Posterior vena cava (tissue), 2 donors: ENCODE measurements around the gene ACTG2. TPM values are rescaled to one million over a fixed set of nuclear protein-coding genes. Genes with fewer than 3 reads are reported as not detected.

Experiments used
- DNase-seq: peaks from one replicate; pipeline ENCODE4 v3.0.0-alpha.2; 2020; ENCODE audit warnings: low spot score
- intact Hi-C, 2 donors: fragments of 100-400 bp; cut with DNase I; formaldehyde crosslinking; loops; one replicate each; pipeline versions ENCODE4 v1.14.1 to v1.14.2; 2022 to 2023
- total RNA-seq, 2 donors: library from RNA; stranded (reverse); fragmentation: NEBNext Ultra II Directional; extraction: Animal tissue kit (Norgen Biotek cat#: 25700); gene quantifications; one replicate each; pipeline ENCODE4 v1.2.1, GENCODE V29; 2021
- donor health status: DM: yes; HTN: yes; CAD: no.
- donor health status: DM: yes; HTN: yes; CAD: no.

ACTG2 gene
- total RNA-seq, 2 donors from 2014 or later: 2,422 to 4,458 TPM

DNA sequence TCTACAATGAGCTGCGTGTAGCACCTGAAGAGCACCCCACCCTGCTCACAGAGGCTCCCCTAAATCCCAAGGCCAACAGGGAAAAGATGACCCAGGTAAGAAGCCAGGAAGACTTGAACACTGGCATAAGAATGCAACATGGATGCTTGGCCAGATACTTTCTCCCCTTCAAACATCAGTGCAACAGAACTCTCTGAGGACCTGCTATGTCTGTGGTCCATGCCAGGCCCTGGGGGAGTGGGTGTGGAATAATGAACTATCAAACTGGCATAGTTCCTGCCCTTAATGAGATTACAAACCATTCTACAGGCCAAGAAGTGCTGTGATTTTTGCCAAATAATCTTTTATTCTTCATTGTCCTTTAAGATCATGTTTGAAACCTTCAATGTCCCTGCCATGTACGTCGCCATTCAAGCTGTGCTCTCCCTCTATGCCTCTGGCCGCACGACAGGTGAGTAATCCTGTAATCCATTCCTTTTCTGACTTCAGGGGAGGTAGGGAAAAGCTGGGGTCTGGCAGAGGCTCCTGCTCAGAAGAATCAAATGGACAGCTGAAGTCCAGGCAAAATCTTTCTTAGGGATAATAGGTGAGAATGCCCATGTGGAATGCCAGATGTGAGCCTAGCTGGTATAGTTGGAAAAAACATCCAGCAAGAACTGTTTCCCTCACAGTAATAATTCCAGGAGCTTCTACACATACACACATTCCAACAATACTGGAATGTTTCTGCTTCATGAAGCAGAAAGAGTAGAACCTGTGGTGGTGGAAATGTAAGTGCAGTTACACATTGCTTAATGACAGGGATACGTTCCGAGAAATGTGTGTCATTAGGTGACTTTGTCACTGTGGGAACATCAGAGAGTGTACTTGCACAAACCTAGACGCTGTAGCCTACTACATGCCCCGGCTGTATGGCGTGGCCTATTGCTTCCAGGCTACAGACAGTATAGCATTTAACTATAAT lies 16.2 kb downstream of the ACTG2 start:
- no peak for DNase-seq

DNA sequence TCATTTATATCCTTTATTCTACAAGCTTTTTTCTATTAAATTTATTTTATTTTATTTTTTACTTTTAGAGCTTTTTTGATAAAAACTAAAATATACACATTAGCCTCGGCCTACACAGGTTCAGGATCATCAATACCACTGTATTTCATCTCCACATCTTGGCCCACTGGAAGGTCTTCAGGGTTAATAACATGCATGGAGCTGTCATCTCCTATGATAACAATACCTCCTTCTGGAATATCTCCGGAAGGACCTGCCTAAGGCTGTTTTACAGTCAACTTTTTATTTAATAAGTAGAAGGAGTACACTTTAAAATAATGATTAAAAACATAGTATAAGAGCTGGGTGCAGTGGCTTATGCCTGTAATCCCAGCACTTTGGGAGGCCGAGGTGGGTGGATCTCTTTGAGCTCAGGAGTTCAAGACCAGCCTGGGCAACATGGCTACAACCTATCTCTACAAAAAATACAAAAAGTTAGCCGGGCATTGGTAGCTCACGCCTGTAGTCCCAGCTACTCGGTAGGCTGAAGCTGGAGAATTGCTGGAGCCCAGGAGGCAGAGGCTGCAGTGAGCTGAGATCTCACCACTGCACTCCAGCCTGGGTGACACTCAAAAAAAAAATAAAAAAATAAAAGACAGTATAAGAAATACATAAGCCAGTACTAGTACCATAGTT lies 18.2 kb downstream of the ACTG2 start:
- intact Hi-C loops: no loop called here
- no peak for DNase-seq

More for the DNA sequence above, 16.2 kb downstream of the ACTG2 start:
- intact Hi-C loops: no loop called here

DNA sequence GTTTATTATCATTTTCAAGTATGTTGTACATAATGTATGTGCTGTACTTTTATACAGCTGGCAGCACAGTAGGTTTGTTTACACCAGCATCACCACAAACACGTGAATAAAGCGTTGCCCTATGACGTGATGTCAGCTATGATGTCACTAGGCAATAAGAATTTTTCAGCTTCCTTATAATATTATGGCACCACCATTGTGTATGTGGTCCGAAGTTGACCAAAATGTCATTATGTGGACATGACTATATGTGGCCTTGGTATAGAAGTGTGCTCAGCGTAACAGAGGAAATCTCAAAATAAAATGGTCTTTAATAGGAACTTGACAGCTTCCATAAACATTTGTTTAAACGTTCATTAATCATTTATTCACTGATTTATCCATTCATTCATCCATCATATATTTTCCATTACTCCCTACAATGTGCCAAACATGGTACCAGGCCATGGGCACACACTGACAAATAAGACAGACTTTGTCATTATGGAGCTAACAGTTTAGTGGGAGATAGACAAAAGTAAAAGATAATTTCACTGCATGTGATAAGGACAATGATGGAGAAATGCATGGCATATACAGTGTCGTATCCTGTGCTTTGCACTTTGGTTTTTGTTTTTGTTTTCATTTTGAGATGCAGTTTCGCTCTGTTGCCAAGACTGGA lies 18.9 kb downstream of the ACTG2 start:
- no peak for DNase-seq
- intact Hi-C loops: no loop called here

DNA sequence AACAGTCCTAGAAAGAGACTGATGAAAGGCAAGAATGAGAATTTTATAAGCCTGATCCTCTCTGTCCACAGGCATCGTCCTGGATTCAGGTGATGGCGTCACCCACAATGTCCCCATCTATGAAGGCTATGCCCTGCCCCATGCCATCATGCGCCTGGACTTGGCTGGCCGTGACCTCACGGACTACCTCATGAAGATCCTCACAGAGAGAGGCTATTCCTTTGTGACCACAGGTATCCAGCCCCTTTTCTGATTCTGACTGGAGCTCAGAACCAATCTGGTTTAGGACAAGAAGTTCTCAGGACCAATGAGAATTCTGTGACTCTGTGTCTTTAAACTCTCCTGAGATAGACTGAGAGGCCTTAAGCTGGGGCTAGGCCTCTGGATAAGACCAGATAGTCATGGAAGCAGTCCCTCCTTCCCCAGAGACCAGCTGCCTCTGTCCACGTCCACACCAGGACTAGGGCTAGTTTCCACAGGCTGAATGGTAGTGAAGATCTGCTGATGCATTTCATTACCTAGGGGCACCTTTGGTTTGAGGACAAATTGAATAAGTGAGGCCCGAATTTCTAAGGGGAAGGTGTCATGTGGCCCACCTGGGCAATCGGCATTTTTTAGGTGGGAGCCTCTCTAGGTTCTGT lies 20.7 kb downstream of the ACTG2 start:
- DNase-seq: no peak
- intact Hi-C loops: no loop called here

DNA sequence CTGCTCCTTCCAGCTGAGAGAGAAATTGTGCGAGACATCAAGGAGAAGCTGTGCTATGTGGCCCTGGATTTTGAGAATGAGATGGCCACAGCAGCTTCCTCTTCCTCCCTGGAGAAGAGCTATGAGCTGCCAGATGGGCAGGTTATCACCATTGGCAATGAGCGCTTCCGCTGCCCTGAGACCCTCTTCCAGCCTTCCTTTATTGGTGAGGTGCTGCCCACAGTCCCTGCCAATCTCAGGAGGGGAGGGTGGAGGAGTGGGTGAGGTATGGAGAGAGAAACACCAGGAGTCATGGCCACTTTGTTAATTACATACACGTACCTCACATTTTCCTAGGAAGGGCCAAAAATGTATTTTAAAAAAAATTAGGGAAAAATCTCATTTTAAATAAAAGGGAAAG lies 21.9 kb downstream of the ACTG2 start:
- DNase-seq: no peak
- intact Hi-C loops: no loop called here

DNA sequence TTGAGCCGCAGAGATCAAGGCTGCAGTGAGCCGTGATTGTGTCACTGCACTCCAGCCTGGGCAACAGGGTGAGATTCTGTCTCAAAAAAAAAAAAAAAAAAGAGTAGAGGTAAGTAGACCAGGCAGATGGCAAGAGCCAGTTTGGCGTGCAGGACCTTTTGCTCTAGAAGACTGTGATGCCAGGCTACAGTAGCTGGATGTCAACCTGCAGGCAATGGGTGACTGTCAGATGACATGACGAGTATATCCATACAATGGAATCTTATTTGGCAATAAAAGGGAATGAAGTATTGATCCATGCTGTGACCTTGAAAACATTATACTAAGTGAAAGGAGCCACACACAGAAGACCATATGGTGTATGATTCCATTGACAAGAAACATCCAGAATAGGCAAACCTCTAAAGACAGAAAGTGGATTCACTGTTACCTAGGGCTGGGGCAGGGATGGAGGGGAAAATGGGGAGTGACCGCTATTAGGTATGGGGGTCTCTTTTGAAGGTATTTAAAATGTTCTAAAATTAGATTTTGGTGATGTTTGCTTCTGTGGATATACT lies 22.7 kb downstream of the ACTG2 start:
- intact Hi-C loops: no loop called here
- no peak for DNase-seq

DNA sequence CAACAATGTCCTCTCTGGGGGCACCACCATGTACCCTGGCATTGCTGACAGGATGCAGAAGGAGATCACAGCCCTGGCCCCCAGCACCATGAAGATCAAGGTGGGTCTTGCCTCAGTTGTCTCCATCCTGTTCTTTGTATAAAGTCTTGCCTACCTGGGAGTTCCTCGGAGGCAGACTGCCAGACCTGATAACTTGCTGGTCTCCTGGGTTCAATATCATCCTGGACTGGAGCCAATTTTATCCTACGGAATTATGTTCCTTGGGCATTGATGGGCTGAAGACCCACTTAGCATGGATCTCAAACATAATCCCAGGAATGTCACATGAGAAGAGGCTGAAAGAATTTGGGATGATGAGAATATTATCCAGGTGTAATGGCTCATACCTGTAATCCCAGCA lies 23.9 kb downstream of the ACTG2 start:
- no peak for DNase-seq
- intact Hi-C loops: no loop called here

DNA sequence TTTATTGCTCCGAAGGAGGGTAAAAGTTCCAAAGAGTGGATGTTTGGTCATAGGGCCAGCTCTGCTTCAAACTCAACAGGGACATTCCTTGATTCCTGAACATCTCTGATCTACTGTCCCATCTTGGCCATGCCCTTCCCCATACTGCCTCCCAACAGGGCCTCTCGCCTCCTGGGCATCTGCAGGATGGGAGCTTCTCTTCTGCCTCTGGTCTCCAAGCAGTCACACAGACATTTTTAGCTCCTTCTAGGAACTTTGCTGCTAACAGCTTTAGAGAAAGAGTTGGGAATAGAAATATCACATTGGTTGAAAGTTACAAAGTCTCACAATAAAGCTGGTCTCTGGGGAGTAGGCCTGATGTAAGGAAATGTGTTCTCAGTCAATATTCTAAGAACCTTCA lies 24.5 kb downstream of the ACTG2 start:
- intact Hi-C loops: no loop called here
- DNase-seq: no peak

DNA sequence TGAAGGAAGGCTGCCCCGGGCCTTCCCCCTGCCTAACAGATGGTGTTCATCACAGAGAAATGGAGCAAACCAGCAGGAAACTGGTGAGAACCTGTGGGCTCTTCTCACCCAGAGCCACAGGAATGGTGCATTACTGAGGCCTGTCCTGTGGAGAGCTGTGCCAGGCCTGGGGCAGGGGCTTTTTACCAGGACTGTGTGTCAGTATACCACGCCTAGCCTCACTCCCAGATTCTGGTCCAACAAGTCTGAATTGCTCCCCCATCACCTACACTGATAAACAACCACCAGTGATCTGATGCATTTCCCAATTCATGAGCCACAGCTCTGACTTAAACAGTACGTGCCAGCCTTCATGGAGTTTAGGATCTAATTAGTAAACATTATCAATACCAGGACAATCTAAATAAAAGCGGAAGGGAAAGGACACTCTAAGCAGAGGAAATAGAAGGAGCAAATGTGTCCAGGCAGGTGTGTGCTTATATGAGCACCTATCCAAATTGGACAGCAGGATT lies 24.9 kb downstream of the ACTG2 start:
- intact Hi-C loops: no loop called here

DNA sequence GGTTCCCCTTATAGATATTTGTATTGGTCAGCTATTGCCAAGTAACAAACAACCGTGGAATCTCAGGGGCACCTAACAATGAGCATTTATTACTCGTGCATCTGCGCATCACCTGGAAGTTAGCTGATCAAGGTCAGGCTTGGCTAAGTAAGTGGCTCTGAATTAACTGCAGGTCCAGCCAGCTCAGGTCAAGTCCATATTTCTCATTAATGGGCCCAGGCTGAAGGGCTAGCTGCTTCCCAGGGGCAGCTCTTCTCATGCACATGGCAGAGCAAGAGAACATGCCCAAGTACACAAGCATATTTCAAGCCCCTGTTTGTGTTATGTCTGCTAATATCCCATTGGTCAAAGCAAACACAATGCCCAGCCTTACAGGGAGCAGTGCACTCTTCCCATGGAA lies 26.0 kb downstream of the ACTG2 start:
- no peak for DNase-seq
- intact Hi-C loops: no loop called here

More for the DNA sequence above, 24.9 kb downstream of the ACTG2 start:
- DNase-seq: no peak

DNA sequence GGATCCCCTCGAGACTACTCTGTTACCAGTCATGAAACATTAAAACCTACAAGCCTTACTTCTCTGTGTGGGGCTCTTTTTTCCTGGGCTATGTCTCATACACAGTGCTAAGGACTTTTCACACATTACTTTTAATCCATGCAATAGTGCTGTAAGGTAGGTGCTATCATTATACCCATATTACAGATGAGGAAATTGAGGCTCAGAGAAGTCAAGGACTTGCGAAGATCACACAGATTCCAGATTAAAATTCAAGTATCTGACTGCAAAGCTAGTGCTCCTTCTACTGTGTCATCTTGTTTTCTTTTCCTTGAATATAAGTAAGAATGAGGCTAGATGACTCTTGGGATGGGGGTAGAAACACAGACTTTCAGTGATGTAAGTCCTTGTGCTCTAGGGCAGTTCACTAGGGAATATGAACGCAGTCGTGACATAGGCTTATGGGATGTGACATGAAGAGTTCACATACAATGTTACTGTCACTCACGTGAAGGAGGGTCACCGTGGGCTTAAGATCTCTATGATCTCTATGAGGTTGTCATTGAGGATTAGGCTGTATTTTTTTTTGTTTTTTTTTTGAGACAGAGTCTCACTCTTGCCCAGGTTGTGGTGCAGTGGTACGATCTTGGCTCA lies 26.9 kb downstream of the ACTG2 start:
- intact Hi-C loops: no loop called here
- no peak for DNase-seq

DNA sequence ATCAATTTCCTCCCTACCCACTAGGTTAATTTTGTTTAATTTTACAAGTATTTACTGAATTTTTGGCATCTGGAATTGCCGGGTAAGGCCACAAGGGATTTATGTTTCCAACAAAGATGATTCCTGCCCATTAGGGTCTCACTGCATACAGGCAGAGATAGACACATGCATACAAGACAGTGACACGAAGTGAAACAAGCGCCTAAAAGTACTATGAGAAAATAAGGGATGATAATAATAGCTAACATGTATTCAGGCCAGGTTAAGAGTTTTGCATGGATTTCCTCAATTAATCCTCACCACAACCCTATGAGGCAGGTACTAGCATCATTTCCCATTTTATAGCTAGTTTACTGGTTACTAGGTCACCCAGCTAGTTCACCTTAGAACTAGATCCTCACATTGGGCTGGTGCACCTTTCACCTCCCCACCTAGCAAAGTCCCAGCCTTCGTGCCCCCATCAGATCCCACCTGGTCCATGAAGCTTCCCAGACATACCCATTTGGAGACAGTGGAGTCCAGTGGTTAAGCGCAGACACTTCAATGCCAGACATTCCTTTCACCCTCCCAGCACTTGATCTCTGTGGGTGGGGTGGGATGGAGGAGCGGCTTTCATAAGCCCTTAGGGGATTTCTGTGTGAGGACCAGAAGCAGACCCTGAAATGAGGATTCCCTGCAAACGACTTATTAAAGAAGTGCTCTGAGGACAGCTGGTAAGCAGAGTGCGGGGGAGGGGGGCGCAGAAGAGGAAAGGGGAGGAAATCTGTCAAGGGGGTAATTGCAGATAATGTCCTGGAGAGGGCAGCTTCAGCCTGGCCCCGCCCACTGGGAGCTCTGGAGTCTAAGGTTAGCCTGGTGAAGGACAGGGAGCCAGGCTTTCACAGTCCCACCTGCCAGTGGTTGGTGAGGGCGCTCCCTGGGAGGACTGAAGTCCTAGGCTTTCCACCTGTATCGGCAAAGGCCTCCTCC lies 28.1 kb downstream of the ACTG2 start:
- intact Hi-C loops: no loop called here
- DNase-seq: no peak

DNA sequence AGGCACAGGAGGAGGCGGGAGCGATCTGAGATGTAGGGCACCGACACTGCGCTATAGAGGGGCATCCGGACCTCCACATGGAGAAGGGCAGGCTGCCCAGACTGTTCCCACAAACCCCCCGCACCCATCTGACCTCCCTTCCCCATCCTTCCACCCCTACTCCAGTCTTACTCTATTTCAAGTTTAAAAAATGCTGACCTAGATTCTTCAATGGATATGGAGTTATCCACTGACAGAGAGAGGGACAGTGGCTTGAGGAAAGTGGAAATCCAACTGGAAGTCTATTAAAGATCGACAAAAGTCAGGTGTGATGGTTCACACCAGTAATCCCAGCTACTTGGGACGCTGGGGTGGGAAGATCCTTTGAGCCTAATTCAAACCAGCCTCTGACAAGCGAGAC lies 28.8 kb downstream of the ACTG2 start:
- intact Hi-C loops: no loop called here
- DNase-seq: no peak

DNA sequence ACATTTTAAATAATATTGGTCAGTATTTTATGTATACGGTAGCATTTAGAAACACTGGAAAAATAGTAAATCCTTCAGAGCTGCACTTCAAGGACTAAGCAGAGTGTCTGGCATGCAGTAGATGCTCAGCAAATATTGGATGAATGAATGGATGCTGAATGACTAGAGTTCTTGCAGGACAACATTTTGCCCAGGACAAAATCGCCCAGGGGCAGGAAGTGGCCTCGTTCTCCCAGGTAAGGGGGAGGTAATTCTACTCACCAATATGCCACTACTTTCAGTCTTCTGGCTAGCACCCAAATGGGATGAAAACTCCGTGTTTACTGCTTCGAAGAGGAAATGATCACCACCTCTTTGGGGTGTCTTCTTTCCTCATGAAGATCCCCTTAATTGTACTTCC lies 29.9 kb downstream of the ACTG2 start:
- intact Hi-C loops: no loop called here
- DNase-seq: no peak

DNA sequence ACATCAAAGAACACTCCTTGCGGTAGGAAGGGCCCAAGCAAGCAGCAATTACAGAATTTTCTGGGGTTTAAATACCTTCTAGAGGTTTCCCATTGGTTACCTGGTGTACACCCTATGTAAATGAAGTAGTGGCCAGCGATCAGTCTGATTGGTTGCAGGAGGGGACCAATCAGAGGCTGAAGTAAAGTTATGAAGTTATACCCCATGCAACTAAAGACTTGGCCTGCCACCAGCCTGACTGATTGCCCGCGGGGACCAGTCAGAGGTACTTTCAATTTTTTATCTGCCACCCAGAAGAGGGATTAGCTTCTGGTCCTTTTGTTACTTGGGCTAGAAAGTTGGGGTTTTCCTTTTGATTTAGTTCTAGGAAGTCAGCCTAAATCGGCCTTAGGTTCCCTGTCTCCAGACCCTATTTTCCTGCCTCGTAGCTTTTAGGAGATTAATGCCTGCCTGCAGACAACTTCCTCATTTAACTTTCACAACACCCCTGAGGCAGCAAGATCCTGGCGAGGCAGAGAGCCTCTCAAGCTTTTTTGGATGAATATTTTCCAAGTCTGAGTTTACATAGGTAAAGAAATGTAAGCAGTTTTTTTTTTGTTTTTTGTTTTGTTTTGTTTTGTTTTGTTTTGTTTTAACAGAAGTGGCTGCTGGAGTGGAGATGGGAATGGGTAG lies 32.4 kb downstream of the ACTG2 start:
- intact Hi-C loops: no loop called here
- DNase-seq: no peak

DNA sequence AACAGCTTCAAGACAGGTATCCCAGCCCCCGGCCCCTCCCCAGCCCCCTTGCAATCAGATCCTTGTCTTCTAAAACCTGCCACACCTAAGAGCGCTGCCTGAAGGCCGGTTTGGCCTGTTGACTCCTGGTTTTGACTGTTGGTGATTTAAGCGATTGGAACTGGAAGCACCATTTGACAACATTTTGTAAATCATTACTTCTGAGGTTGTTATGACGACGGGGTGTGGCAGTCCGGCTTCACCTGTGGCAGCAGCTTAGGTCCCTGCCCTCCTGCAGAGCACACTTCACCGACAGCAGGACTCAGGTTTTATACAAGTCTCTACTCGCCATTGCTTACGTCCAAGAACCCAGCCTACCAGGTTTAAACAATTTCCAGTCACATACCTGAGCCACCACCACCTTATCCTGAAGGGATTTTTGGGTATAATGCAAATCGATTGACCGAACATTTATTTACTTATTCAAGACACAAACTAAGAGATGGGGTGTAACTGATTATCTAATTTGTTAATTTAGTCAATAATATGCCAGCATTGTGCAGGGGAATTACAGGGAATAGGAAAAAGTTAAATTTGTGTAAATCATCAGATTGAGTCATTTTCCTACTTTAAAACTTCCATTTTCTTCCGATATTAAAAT lies 33.2 kb downstream of the ACTG2 start:
- intact Hi-C loops: no loop called here
- DNase-seq: no peak
